Breast epithelium (tissue), 3 donors: ENCODE data around the gene SAMD11.

Source experiments
- CTCF ChIP-seq, 3 donors: fragments of 450-650 bp; IDR thresholded peaks; one replicate each; pipeline ENCODE4 v1.5.1; 2016 to 2017; ENCODE audit warnings: antibody characterized with exemption in 3 of 3, mild to moderate bottlenecking in 3 of 3, moderate library complexity in 3 of 3
- POLR2A ChIP-seq: fragments of 450-650 bp; IDR thresholded peaks from one replicate; pipeline ENCODE4 v1.6.1; 2016; ENCODE audit warnings: antibody characterized with exemption, mild to moderate bottlenecking, moderate library complexity

- TF ChIP-seq CTCF (IDR thresholded peaks at IDR 0.05) (no peak), POLR2A (no peak)
Observed at GRCh38 chr1:966135-966703, 42.5 kb downstream of the SAMD11 start, which contains the start of gene PLEKHN1.
